Measurements from ENCODE around the gene BAIAP3.
A peak's percentile ranks its signal among the peaks of the same experiment; 100 is the strongest.

Gene BAIAP3

DNA sequence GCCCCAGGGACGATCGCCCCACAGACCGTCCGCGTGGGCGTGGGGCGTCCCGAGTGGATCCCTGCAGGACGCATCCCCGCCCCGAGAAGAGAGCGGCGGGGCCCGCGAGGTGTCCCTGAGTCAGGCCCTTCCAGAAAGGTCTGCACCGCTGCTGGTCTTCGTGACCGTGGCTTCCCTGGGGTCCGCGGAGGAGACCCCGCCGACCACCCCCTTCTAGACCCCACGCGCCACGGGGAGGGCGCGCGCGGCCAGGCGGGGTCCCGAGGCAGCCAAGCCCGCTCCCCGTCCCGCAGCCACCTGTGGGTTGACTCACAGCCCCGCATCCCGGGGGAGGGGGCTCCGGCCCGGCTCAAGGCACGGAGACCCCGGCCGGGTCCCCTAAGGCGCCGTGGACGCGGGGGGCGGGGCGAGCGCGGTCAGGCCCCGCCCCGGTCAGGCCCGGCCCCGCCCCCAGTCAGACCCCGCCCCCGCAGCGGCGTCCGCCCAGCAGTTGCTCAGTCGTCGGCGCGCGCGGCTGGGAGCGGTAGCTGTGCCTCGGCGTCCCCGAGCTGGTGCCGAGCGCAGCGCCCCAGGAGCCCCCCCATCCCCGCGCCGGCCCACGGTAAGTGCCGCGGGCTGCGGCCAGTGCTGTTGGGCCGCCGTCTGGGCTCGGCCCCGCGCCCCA is at the start of gene BAIAP3:
Gene BAIAP3, plus strand, starts transcription at position 497 of the 664 bp plus-strand sequence. CDS start 4,905 bp downstream, outside the sequence.
- DNase-seq (ENCODE audit: low spot score) = peak; percentile 87
- in situ Hi-C loops (cut with MboI; ENCODE audit: low pct_unique_long_range_greater_than_20kb, low sequenced_read_pairs, unreplicated experiment) = no loop called here
- no peak for TF ChIP-seq CTCF (IDR thresholded peaks at IDR 0.05; ENCODE audit: extremely low read depth, insufficient read depth, missing control alignments)

DNA sequence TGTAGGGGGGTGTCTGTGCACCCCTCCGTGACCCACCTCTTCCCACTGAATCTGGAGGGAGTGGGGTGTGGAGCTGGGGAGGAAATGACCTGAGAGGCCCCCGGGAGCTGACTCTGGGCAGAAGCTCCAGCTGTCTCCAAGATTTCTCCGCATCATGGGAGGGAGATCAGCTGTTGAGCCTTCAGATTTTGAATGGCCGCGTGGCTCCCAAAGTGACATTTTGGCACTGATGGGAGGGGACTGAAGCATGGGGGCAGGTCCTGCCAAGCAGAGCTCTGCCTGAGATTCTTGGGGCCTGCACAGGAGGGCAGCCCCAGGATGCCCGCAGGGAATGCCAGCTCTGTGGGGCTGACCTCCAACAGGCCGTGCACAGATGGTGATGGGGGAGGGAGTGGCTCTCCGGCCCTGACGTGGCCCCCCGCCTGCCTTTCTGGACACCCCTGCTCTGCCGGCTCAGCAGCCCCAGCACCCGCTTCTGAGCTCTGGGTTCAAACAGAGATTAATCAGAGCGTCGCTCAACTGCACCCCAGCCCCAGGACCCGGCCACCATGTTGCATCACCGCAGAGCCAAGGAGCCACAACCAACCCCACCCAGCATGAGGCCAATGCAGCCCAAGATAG is 49.3 kb upstream of the BAIAP3 start:
- DNase-seq (ENCODE audit: low spot score) = no peak
- no peak for TF ChIP-seq CTCF (IDR thresholded peaks at IDR 0.05; ENCODE audit: extremely low read depth, insufficient read depth, missing control alignments)
- in situ Hi-C loops (cut with MboI; ENCODE audit: low pct_unique_long_range_greater_than_20kb, low sequenced_read_pairs, unreplicated experiment) = no loop called here

DNA sequence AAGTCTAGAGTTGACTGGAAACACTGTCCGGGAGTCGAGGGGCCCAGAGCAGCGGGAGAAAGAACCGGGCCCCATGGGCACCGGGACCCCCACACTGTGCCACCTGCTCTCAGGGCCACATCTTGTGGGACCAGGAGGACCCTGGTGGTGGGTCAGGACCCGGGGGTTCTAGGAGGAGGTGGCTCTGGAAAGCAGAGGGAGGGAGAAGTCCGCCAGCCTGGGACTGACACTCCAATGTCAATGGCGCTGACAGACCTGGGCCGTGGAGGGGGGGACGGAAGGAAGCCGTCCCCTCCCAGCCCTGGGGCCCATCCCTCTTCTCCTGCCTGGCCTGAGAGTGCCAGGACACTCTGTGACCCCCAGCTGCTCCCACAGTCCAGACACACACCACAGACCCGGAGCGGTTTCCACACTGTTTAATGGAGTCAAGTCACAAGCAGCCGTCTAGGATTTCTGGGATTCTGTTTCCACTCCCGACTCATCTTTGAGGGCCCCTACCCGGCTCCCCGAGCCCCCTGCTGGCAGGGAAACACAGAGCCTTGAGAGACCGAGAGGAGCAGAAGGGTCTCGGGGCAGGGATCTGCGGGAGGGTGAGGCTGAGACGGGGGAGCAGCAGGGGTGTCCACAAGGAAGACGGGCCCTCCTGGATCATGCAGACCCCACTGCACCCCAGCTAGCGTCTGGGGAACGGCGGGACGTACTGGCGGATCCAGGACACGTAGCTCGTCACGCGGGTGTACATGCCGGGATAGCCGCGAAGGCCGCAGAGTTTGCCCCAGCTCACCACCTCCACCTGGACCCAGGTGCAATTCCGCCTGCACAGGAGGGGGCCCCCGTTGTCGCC is 47.6 kb upstream of the BAIAP3 start:
- no peak for TF ChIP-seq CTCF (IDR thresholded peaks at IDR 0.05; ENCODE audit: extremely low read depth, insufficient read depth, missing control alignments)
- DNase-seq (ENCODE audit: low spot score) = no peak
- in situ Hi-C loops (cut with MboI; ENCODE audit: low pct_unique_long_range_greater_than_20kb, low sequenced_read_pairs, unreplicated experiment) = no loop called here

GRCh38 chr16:1286513-1287094 is 46.8 kb upstream of the BAIAP3 start:
- no peak for TF ChIP-seq CTCF (IDR thresholded peaks at IDR 0.05; ENCODE audit: extremely low read depth, insufficient read depth, missing control alignments)
- DNase-seq (ENCODE audit: low spot score) = no peak
- in situ Hi-C loops (cut with MboI; ENCODE audit: low pct_unique_long_range_greater_than_20kb, low sequenced_read_pairs, unreplicated experiment) = no loop called here

GRCh38 chr16:1287982-1288670 is 45.3 kb upstream of the BAIAP3 start:
- in situ Hi-C loops (cut with MboI; ENCODE audit: low pct_unique_long_range_greater_than_20kb, low sequenced_read_pairs, unreplicated experiment) = no loop called here

More at GRCh38 chr16:1287982-1288670, 45.3 kb upstream of the BAIAP3 start:
- TF ChIP-seq CTCF (IDR thresholded peaks at IDR 0.05; ENCODE audit: extremely low read depth, insufficient read depth, missing control alignments) = no peak
- no peak for DNase-seq (ENCODE audit: low spot score)
